ENCODE measurements around the gene DERL2.
"Not testable (repeated sequence)": the region's sequence is repeated elsewhere in the genome, so short reads cannot be mapped to it uniquely, and the experiment has no call there.

DERL2 gene

DNA sequence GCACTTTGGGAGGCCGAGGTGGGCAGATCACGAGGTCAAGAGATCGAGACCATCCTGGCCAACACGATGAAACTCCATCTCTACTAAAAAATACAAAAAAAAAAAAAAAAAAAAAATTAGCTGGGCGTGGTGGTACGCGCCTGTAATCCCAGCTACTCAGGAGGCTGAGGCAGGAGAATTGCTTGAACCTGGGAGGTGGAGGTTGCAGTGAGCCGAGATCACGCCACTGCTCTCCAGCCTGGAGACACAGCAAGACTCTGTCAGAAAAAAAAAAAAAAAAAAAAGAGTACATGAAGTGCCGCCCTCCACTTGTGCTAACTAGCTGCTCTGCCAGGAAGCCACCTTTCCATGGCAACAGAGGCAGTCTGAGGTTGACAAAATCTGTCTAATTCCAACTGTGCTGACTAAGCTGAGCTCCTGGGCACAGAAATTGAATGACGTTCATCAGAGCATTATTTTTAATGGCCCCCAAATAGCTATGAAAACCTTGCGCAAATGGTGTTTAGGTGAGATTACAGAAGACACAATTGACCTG, 50.1 kb downstream of the DERL2 start:
- not testable (repeated sequence) for DNase-seq

DNA sequence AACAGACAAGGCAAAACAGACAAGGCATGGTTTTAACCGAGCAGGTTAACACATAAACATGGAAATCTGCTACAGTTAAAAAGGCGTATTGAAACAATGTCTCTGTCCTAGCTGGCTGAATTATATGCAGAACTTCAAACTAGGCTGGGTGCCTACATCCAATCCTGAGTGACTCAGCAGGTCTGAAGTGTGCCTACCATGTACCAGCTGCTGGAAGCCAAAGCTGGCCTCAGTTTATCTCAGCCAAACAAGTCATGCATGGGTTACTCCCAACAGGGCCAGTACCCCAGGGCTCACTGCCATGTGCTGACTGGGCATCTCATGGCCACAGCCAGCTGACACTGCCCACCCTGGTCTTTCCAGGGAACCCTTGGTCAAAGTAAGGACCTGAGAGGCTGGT, 51.0 kb downstream of the DERL2 start:
- DNase-seq, result no peak

DNA sequence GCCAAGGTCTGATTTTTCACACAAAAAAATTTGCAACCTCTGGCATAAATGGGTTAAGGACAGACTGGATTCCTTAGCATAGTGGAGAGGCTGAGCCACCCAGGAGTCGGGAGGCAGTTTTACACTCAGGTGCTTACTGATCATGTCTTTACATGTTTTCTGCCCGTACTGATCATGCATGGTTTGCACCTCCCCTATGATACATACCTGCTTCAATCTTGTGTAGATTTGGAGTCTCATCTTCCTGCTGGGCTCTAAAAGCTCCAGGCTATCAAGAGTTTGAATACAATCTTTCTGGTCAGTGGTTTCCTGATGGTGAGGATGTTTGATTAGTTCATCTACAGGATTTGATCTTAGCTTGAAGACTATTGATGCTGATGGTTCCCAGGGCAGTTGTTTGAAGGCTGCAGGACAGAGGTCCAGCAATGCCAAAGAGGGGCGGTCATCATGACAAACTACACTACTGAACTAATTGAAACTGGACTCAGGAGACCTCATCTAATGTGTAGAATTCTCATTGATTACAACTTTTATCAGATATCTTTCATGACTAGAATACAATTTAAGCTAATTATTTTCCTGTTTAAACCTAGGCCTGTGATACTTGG, 53.9 kb downstream of the DERL2 start:
- DNase-seq, result no peak

GRCh38 chr17:5431234-5431633, 54.7 kb downstream of the DERL2 start:
- DNase-seq, result not testable (repeated sequence)

GRCh38 chr17:5430413-5430999, 55.5 kb downstream of the DERL2 start:
- no peak for DNase-seq

DNA sequence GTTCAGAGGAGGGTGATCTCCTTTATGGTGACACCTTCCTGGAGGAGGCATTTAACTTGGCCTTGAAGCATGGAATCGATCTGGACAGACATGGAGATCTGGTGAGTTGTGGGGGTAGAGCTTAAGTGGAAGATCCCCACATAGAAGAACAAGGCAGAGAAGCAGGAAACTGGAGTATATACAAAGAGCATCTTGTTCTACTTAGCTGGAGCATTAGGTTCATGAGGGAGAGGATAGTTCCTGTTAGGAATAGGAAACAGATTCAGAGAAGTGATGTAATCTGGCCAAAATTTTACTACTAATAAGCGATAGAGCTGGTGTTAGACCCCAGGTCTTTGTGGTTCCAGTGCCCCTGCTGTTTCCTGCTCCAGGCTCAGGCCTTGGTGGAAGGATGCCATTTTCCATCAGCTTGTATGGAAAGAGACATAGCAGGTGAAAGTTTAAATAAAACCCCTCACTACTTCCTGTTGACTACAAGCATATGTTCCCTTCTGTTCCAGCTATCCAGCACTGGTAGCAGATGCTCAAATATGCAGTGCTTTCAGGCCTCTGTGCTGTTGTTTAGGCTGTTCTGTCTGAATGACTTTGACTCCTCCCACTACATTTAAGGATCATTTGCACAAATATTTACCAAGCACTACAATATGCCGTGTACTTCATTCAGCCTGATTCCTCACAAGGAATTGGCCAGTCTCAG, 56.6 kb downstream of the DERL2 start:
- DNase-seq, result no peak

- no peak for DNase-seq
Measured at GRCh38 chr17:5425826-5426225, 60.2 kb downstream of the DERL2 start.

DNA sequence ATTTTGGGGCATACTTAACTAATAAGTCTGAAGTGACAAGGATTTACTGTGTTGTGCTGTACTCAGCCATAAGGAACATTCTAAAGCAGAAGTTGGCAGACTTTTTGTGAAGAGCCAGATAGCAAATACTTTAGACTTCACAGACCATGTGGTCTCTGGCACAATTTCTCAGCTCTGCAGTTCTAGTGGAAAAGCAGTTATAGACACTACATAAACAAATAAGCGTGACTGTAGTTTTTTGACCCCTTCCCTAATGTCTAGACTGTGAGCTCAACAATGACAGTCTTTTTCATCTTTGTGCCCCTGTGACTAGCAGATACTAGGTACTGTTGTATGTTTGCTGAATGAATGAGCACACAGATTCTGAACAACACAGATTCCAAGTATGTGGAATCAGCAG, 61.1 kb downstream of the DERL2 start:
- DNase-seq, result no peak

DNA sequence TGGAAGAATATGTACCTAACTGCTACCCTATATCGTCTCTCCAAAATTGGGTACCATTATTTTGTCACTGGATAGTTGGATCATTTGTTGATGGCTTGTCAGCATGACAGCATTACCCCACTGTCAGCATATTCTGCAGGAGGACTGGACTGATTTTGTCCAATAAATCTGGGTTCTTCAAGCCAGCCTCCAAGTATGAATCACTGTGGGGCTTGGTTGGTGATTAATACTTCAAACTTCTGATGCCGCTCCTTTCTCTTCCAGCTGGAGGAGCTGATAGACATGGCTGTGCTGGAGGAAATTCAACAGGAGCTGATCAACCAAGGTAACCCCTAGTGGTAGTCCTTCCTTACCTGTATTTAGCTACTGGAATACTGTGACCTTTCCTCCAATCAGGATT, 63.5 kb downstream of the DERL2 start:
- no peak for DNase-seq
